GM19023 (cell line): ENCODE measurements around the gene PEBP1.

Experiments
- ATAC-seq: cut with Tn5 transposase; IDR thresholded peaks from one replicate; pipeline ENCODE4 v1.9.1; 2021; ENCODE audit warnings: mild to moderate bottlenecking, moderate library complexity; ENCODE audit not compliant: unreplicated experiment

PEBP1 gene

GRCh38 chr12:118135788-118136558 is at the start of gene PEBP1:
Gene PEBP1, plus strand, starts transcription at chr12:118136124. Its CDS starts 86 bp downstream, at chr12:118136210.
- peak; percentile 97 for ATAC-seq

GRCh38 chr12:118089782-118090181 is 46.1 kb upstream of the PEBP1 start:
- ATAC-seq = no peak

- no peak for ATAC-seq
Observed at GRCh38 chr12:118094039-118094438, 41.9 kb upstream of the PEBP1 start.

GRCh38 chr12:118098401-118098800 is 37.5 kb upstream of the PEBP1 start:
- no peak for ATAC-seq

GRCh38 chr12:118098911-118099671 is 36.8 kb upstream of the PEBP1 start:
- ATAC-seq = no peak

- ATAC-seq = no peak
Observed at GRCh38 chr12:118101051-118101450, 34.9 kb upstream of the PEBP1 start.

- no peak for ATAC-seq
Observed at GRCh38 chr12:118102070-118102469, 33.9 kb upstream of the PEBP1 start.

GRCh38 chr12:118102609-118103008 is 33.3 kb upstream of the PEBP1 start:
- ATAC-seq = no peak

- ATAC-seq = no peak
Observed at GRCh38 chr12:118103201-118103600, 32.7 kb upstream of the PEBP1 start.

- ATAC-seq = no peak
Observed at GRCh38 chr12:118103601-118104382, 32.1 kb upstream of the PEBP1 start, which contains the start of gene VSIG10. Gene VSIG10, minus strand, starts transcription at chr12:118104011. Its CDS starts 340 bp downstream, at chr12:118103671.

GRCh38 chr12:118107011-118107410 is 28.9 kb upstream of the PEBP1 start:
- ATAC-seq = no peak

- no peak for ATAC-seq
Observed at GRCh38 chr12:118107694-118108093, 28.2 kb upstream of the PEBP1 start.

GRCh38 chr12:118109088-118109487 is 26.8 kb upstream of the PEBP1 start:
- no peak for ATAC-seq

- no peak for ATAC-seq
Observed at GRCh38 chr12:118119449-118119879, 16.5 kb upstream of the PEBP1 start.

- peak; percentile 70 for ATAC-seq
Observed at GRCh38 chr12:118120579-118121363, 15.2 kb upstream of the PEBP1 start.

GRCh38 chr12:118122264-118122663 is 13.7 kb upstream of the PEBP1 start:
- ATAC-seq = no peak

- no peak for ATAC-seq
Observed at GRCh38 chr12:118124333-118124874, 11.5 kb upstream of the PEBP1 start.

GRCh38 chr12:118125743-118126118 is 10.2 kb upstream of the PEBP1 start:
- ATAC-seq = no peak

GRCh38 chr12:118126119-118126757 is 9.7 kb upstream of the PEBP1 start:
- no peak for ATAC-seq

GRCh38 chr12:118127867-118128266 is 8.1 kb upstream of the PEBP1 start:
- ATAC-seq = no peak
